Peyer's patch (tissue), 4 donors: Measurements from ENCODE around the gene XKR8.

ENCODE experiments used
- POLR2A ChIP-seq, 2 donors: fragments of 450-650 bp; IDR thresholded peaks; one replicate each; pipeline ENCODE4 v1.5.1; 2017; ENCODE audit warnings: antibody characterized with exemption in 2 of 2, mild to moderate bottlenecking in 2 of 2, moderate library complexity in 2 of 2
- TF ChIP-seq, protein P1 (sequence below), 6 experiments: fragments of 450-650 bp in 4 of 6; fragments of 200-600 bp in 2 of 6; sonication (generic) in 1 of 6; IDR thresholded peaks; one replicate each; pipeline ENCODE4 v1.5.1; 2017 to 2019; ENCODE audit warnings: antibody characterized with exemption in 6 of 6, mild to moderate bottlenecking in 3 of 6, moderate library complexity in 1 of 6

DNA sequence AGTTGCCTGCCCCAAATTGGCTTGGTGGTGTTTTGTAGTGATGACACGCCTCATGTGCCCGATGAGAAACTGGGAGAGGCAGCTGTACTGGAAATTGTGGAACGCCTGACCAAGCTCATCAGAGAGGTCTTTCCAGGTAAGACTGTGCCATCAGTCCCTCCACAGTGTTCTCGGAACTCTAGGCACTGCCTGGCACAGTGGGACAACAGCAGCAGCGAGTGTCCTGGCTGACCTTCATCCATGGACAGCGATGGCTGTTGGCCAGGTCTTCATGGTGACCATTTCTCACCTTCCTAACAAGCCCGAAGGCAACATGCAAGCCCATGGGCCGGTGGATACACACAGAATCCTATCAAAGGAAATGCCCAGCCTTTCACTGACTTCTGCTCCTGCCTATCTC, 10.7 kb upstream of the XKR8 start:
- no peak for TF ChIP-seq POLR2A (IDR thresholded peaks at IDR 0.05)
- TF ChIP-seq, protein P1, sequence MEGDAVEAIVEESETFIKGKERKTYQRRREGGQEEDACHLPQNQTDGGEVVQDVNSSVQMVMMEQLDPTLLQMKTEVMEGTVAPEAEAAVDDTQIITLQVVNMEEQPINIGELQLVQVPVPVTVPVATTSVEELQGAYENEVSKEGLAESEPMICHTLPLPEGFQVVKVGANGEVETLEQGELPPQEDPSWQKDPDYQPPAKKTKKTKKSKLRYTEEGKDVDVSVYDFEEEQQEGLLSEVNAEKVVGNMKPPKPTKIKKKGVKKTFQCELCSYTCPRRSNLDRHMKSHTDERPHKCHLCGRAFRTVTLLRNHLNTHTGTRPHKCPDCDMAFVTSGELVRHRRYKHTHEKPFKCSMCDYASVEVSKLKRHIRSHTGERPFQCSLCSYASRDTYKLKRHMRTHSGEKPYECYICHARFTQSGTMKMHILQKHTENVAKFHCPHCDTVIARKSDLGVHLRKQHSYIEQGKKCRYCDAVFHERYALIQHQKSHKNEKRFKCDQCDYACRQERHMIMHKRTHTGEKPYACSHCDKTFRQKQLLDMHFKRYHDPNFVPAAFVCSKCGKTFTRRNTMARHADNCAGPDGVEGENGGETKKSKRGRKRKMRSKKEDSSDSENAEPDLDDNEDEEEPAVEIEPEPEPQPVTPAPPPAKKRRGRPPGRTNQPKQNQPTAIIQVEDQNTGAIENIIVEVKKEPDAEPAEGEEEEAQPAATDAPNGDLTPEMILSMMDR (IDR thresholded peaks at IDR 0.05) = no peak
